Lower leg skin (tissue), 3 donors: Measurements from ENCODE around the gene HS6ST3.

Experiments used
- CTCF ChIP-seq, 3 donors: fragments of 450-650 bp; IDR thresholded peaks; one replicate each; pipeline ENCODE4 v1.5.1; 2016; ENCODE audit warnings: antibody characterized with exemption in 3 of 3, mild to moderate bottlenecking in 3 of 3, moderate library complexity in 2 of 3
- POLR2A ChIP-seq, 2 donors: fragments of 450-650 bp; IDR thresholded peaks; one replicate each; pipeline ENCODE4 v1.6.1; 2016 to 2017; ENCODE audit warnings: antibody characterized with exemption in 2 of 2, mild to moderate bottlenecking in 1 of 2, moderate library complexity in 1 of 2

GRCh38 chr13:96783057-96783456 lies 693.1 kb downstream of the HS6ST3 start:
- no peak for TF ChIP-seq POLR2A (IDR thresholded peaks at IDR 0.05)
- no peak for TF ChIP-seq CTCF (IDR thresholded peaks at IDR 0.05)
